Left renal cortex interstitium (tissue), 4 donors: ENCODE measurements around the gene CADPS. TPM values are rescaled to one million over a fixed set of nuclear protein-coding genes. Genes with fewer than 3 reads are reported as not detected.

Source experiments
- DNase-seq, 4 donors: peaks; one replicate each; pipeline ENCODE4 v3.0.0-alpha.2; 2013; ENCODE audit warnings: low read depth in 4 of 4, low spot score in 2 of 4, missing footprints in 1 of 4
- polyA plus RNA-seq, 4 donors: library from polyadenylated mRNA; unstranded; fragments of 120-200 nt; gene quantifications; one replicate each; pipeline ENCODE4 v1.2.1, GENCODE V29; 2013; ENCODE audit not compliant: insufficient read length in 4 of 4

The CADPS gene
- polyA plus RNA-seq, 4 donors = 1.0 to 2.9 (median 1.3) TPM

DNA sequence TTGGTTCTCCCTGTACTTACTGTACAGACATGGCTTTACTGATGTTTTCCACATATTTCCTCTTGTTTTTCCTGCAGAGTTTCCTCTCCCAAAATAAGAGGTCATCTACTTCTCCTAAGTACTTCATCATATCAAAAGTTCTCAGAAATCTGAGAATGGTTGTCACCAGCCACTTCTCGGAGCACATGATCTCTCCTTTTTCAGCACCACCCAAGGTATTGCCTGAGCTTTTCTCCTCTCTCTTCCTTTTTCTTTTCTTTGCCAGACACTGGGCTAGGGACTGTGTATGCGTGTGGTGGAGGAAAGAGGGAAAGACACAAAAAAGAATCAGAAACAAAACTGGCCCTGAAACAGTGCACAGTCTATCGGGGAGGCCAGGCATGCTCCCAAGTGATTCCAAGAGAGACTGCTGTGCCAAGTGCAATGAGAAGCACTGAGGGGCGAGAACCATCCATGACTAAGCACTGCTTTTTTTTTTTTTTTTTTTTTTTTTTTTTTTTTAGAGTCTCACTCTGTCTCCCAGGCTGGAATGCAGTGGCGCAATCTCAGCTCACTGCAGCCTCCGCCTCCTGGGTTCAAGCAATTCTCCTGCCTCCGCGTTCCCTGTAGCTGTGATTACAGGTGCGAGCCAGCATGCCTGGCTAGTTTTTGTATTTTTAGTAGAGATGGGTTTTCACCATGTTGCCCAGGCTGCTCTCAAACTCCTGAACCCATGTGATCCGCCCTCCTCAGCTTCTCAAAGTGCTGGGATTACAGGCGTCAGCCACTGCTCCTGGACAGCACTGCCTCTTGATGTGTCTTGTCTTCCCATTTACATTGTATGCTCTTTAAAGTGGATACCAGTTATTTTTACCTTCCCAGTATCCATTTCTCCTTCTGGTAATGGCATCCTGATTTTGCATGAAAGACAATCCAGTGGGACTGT, 307.9 kb downstream of the CADPS start:
- no peak for DNase-seq

DNA sequence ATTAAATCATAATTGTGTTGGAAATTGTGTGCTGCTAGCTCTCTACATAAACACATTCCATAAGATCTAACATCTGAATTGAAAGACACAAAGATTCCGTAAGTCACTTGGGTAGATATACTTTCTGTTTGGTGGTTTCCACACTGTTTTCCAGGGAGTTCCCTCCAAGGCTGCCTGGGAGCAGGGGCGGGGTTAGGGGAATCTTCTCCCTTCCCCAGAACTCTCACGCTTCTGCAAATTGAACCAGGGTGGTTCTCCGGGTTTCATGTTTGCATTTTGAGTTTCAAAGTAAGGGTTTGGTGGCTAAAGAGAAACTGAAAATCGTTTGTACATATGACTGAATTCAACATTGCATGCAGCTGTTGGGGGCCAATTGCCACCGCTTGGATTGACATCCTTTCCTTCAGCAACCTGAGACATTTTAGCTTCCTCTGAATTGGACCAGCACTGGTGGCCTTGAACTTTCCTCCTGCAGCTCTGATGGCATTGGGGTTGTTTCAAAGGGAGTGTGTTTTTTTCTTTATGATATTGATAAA, 309.1 kb downstream of the CADPS start:
- DNase-seq = no peak

DNA sequence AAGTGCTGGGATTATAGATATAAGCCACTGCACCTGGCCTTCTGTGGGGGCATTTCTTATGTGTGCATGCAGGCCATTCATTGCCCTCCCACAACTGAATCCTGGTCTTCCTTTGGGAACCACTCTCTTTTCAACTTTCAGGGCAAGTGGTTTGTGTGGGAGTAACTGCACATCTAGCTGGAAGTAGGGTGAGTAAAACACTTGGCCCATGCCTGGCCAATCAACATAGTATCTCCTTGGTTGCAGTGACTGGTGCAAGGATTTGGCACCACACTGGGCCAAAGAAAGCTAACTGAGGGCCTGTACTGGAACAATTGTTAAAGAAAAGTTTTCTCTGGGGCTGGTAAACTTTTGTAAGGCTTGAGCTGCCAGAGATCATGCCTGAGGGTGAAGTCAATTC, 312.6 kb downstream of the CADPS start:
- DNase-seq = no peak

- DNase-seq = no peak
These were observed 313.2 kb downstream of the CADPS start for GRCh38 chr3:62562017-62562416.

DNA sequence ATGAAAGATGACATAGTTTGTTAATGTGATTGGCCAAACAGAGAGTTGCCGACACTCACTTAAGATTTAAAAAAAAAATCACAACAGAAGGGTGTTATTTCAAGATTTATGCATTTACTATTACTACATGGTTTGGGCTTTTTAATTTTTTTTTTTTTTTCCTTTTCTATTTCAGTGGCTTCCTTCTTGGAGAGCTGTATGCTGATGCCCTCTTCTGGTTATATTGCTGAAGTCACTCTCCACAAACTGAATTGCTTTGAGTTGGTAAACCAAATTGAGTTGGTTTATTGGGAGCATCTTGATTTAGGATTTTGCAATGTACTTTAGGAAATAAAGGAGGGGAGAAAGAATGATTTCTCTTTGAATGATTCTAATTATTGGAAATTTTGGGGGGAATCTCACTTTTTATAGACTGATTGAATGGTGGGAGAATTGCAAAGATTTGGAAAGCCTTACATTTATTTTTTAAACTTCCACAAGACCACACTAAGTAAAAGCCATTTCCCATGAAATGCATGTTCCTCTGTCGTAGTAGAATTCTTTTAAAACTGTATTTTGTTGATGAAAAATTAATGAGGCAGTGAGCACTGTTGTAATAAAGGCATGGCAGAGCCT, 315.3 kb downstream of the CADPS start:
- peak in 1 of 4 donors; percentile 15 for DNase-seq

DNA sequence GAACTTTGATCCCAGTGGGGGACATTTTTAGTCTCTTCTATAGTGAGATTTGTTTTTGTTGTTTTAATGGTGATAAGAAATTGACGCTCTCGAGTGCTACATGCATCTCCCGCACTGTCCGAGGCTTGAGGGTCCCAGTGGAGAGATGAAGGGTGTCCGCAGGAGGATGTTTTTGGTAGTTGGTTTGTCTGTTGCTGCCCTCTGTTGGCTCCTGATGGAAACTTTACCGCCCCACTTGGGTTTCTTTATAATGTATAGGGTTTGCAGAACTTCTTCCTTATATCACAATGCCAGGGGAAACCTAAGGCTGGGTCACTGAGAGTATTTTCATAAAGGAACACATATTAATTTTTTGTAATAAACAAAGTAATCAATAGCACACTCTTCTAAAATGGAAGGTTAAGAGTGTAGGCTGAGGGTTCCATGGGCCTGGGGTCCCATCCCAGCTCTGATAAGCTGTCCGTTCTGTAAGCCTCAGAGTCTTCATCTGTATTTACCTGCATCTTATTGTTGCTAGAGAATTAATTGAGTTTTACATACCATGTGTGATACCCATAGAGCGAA, 316.6 kb downstream of the CADPS start:
- DNase-seq = peak in 1 of 4 donors; percentile 16

DNA sequence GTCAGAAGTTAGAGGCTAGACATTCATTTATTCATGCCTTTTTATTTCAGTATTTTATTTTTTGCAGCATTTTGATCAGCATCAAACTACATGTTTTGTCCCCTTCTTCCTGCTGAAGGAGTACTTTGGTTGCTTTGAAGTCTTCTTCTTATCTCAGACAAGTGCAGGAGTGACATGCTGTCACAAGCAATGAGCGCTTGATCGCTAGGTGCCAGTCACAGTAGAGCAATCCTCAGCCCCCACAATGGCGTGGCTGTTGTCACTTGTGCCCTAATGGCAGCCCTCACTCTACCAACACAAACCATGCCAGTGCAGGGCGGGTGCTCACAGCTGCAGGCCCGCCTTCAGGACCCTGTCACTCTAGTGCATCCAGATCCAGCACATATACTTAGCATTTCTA, 317.2 kb downstream of the CADPS start:
- DNase-seq = no peak

DNA sequence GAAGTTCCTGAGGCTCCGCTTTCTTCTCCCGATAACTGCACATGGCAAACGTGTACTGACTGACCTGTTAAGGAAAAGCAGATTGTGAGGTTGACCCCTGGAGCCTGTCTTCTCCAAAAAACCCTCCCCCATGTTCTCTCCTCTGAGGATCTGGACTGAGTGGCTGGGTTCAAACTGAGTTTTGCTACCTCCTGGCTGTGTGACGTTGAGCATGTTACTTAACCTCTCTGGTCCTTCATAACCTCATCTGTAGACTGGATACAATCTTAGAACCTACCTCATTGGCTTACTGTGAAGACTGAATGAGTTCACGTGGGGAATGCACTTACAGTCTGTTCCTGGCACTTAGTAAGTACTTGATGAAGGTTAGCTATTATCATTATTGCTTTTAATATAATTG, 317.8 kb downstream of the CADPS start:
- no peak for DNase-seq

- DNase-seq = no peak
These were observed 318.9 kb downstream of the CADPS start for GRCh38 chr3:62556121-62556815.

DNA sequence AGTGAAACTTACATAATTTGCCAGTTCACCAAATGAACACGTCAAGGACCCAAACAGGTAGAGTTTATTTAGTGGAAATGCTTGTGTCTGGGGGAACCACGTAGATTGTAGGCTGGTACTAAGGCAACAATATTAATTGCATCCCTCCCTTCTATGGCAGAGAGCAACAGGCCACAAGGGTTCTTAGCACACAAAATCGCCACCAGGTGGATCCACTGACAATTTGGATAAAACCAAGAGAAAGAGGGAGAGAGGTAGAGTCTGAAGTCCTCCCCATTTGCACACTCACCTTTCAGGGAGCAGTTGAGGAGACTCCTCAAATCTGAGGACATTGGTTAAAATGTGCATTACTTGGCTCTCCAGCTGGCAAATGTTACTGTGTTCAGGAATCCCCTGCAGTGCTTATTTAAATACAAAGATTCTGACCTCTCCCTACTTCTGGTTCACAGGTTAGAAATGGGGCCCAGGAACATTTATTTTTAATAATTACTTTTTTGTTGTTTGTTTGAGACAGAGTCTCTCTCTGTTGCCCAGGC, 320.9 kb downstream of the CADPS start:
- no peak for DNase-seq

- no peak for DNase-seq
These were observed 321.4 kb downstream of the CADPS start for GRCh38 chr3:62553811-62554210.

DNA sequence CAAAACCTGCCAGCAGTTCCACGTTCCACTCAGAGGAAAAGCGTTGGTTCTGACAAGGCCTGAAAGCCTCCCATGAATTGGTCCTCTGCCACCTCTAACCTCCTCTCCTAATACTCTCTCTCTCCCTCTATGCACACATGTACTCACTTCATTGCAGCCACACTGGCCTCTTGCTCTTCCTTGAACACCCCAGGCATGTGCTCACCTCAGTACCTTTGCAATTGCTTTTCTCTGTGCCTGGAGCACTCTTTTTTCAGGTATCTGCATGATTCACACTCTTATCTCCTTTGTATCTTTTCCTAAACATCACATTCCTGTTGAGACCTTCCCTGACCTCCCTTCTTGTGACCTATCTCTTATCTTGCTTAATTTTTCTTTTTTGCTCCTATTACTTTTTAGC, 323.7 kb downstream of the CADPS start:
- no peak for DNase-seq

- DNase-seq = no peak
These were observed 324.8 kb downstream of the CADPS start for GRCh38 chr3:62550439-62550838.

- DNase-seq = no peak
These were observed 326.5 kb downstream of the CADPS start for GRCh38 chr3:62548528-62549205.

- no peak for DNase-seq
These were observed 328.9 kb downstream of the CADPS start for GRCh38 chr3:62546266-62546665.

DNA sequence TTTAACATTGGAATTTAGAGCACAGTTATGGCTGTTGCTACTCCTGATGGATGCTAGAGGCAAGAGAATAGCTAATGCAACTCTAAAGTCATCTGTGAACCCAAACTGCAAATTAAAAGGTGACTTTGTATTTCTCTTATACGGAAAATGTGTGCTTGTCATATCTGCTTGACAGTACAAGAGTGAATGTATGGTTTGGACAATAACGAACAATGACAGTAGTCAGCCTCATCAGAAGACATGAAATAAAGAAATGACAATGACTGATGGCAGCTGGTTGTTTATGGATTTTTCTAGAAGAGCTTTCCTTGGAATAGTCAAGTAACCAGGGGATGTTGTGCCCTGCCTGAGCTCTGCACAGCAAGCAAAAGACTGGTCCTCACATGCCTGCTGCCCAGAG, 333.0 kb downstream of the CADPS start:
- DNase-seq = no peak

DNA sequence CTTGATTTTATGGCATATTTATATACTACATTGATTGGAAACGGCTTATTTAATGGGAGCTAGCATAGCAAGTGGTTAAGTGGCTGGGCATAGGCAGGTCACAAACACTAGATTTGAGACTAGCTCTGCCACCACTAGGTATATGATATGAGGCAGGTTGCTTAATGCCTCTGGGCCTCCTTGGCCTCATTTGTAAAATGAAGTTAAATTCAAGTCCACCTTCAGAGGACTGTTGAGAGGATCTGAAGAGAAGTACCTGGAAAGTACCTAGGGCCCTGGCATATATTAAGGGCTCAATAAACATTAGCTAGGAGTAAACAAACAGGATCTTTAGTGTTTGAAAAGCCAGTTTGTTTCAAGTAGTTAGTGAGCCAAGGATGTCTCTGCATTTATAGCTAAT, 335.5 kb downstream of the CADPS start:
- DNase-seq = no peak

- DNase-seq = no peak
These were observed 336.4 kb downstream of the CADPS start for GRCh38 chr3:62538691-62539356.

- DNase-seq = no peak
These were observed 340.9 kb downstream of the CADPS start for GRCh38 chr3:62534326-62534725.

- no peak for DNase-seq
These were observed 342.4 kb downstream of the CADPS start for GRCh38 chr3:62532796-62533195.
